H1 (cell line): ENCODE data around the gene ATP2A3. TPM values are rescaled to one million over a fixed set of nuclear protein-coding genes. Genes with fewer than 3 reads are reported as not detected.

ENCODE experiments used
- CTCF ChIA-PET: fragments of 300-600 bp; sonication (Branson Sonifier 250); formaldehyde crosslinking; loops from one replicate; lab custom pipeline; 2021; ENCODE audit not compliant: partially characterized antibody; lab: Charles Lee
- POLR2A ChIA-PET: fragments of 300-600 bp; sonication (Branson Sonifier 250); formaldehyde crosslinking; loops from one replicate; lab custom pipeline; 2021; ENCODE audit warnings: inconsistent platforms; ENCODE audit not compliant: partially characterized antibody; lab: Charles Lee
- DNase-seq, 2 experiments: peaks; one replicate each; pipeline versions ENCODE4 v3.0.0 to v3.0.0-alpha.2; 2010 to 2022; ENCODE audit warnings: low spot score in 2 of 2, low read depth in 1 of 2, mixed read lengths in 1 of 2
- FAIRE-seq: peaks from 2 replicates; lab custom pipeline; 2011; peaks lifted over from hg19 to GRCh38; lab: Jason Lieb, UNC
- H2AFZ ChIP-seq: 2 replicates; pipeline ENCODE4 v1.8.1; 2012; ENCODE audit warnings: low read length, inconsistent platforms
- H2AK5ac ChIP-seq: 2 replicates; pipeline ENCODE4 v1.6.1; 2013; ENCODE audit warnings: low read depth, low read length
- H2BK120ac ChIP-seq: replicated peaks from 2 replicates; pipeline ENCODE3; 2013; ENCODE audit warnings: low read depth, low read length, inconsistent platforms
- H2BK12ac ChIP-seq: 2 replicates; pipeline ENCODE4 v1.6.1; 2013; ENCODE audit warnings: low read depth, low read length
- H2BK15ac ChIP-seq: 2 replicates; pipeline ENCODE4 v1.6.1; 2013; ENCODE audit warnings: low read length
- H2BK20ac ChIP-seq: 2 replicates; pipeline ENCODE4 v1.6.1; 2013; ENCODE audit warnings: low read length
- H2BK5ac ChIP-seq: 2 replicates; pipeline ENCODE4 v1.6.1; 2013; ENCODE audit warnings: low read depth, low read length
- H3K14ac ChIP-seq: 2 replicates; pipeline ENCODE4 v1.6.1; 2013; ENCODE audit warnings: inconsistent platforms; ENCODE audit not compliant: insufficient read length
- H3K18ac ChIP-seq: 2 replicates; pipeline ENCODE4 v1.6.1; 2013; ENCODE audit warnings: low read length; ENCODE audit errors: extremely low read depth
- H3K23ac ChIP-seq: 2 replicates; pipeline ENCODE4 v1.6.1; 2013; ENCODE audit warnings: inconsistent platforms; ENCODE audit not compliant: insufficient read length
- H3K23me2 ChIP-seq: 2 replicates; pipeline ENCODE4 v1.6.1; 2013; ENCODE audit warnings: low read depth, low read length
- H3K27ac ChIP-seq: 2 replicates; pipeline ENCODE4 v1.6.1; 2011; ENCODE audit warnings: low read depth, low read length, inconsistent platforms
- H3K27me3 ChIP-seq, 4 experiments: replicated peaks in 1 of 4; 1 replicate in 1 of 4; 2 replicates in 3 of 4; pipeline versions ENCODE4 v1.6.1 to v1.8.1; 2011 to 2013; ENCODE audit warnings: low read length in 3 of 4, mild to moderate bottlenecking in 3 of 4, inconsistent platforms in 2 of 4, mixed read lengths in 2 of 4, moderate library complexity in 1 of 4; ENCODE audit not compliant: control insufficient read depth in 3 of 4, insufficient read depth in 3 of 4; ENCODE audit errors: extremely low read depth in 1 of 4
- H3K36me3 ChIP-seq, 4 experiments: 2 replicates each; pipeline versions ENCODE4 v1.6.1 to v1.8.1; 2011 to 2013; ENCODE audit warnings: mild to moderate bottlenecking in 4 of 4, low read length in 3 of 4, moderate library complexity in 2 of 4, control low read depth in 1 of 4, inconsistent platforms in 1 of 4; ENCODE audit not compliant: insufficient read depth in 4 of 4, control insufficient read depth in 2 of 4
- H3K4ac ChIP-seq: replicated peaks from 2 replicates; pipeline ENCODE3; 2013; ENCODE audit warnings: low read length, low read depth, mixed read lengths, inconsistent platforms; ENCODE audit not compliant: insufficient read length
- H3K4me1 ChIP-seq, 4 experiments: replicated peaks in 1 of 4; 1 replicate in 1 of 4; 2 replicates in 3 of 4; pipeline versions ENCODE4 v1.6.1 to v1.8.1; 2011 to 2013; ENCODE audit warnings: low read length in 3 of 4, inconsistent platforms in 2 of 4, mixed read lengths in 1 of 4; ENCODE audit not compliant: insufficient read depth in 4 of 4, control insufficient read depth in 3 of 4
- H3K4me2 ChIP-seq, 2 experiments: 2 replicates each; pipeline versions ENCODE4 v1.6.1 to v1.8.1; 2011 to 2013; ENCODE audit warnings: low read depth in 2 of 2, low read length in 2 of 2, control low read depth in 1 of 2, inconsistent platforms in 1 of 2, mild to moderate bottlenecking in 1 of 2; ENCODE audit not compliant: insufficient read depth in 1 of 2
- H3K4me3 ChIP-seq, 4 experiments: fragments of 200-600, 300-600 bp in 1 of 4; sonication (generic), shearing (Covaris generic), sonication (Bioruptor Twin) in 1 of 4; 2 replicates each; pipeline versions ENCODE4 v1.5.1 to v1.8.1; 2011 to 2016; ENCODE audit warnings: low read length in 4 of 4, low read depth in 3 of 4, control low read depth in 2 of 4, inconsistent platforms in 2 of 4, mild to moderate bottlenecking in 2 of 4, mixed read lengths in 1 of 4, moderate library complexity in 1 of 4; ENCODE audit not compliant: insufficient read depth in 2 of 4; ENCODE audit errors: extremely low read depth in 1 of 4
- H3K56ac ChIP-seq: replicated peaks from 2 replicates; pipeline ENCODE3; 2013; ENCODE audit warnings: low read depth, mild to moderate bottlenecking, mixed read lengths, low read length, inconsistent platforms; ENCODE audit not compliant: insufficient read length
- H3K79me1 ChIP-seq: 2 replicates; pipeline ENCODE4 v1.6.1; 2013; ENCODE audit warnings: low read depth, low read length, control low read depth
- H3K79me2 ChIP-seq, 2 experiments: 2 replicates each; pipeline versions ENCODE4 v1.6.1 to v1.8.1; 2012 to 2013; ENCODE audit warnings: low read length in 2 of 2, mild to moderate bottlenecking in 2 of 2, inconsistent platforms in 1 of 2; ENCODE audit not compliant: insufficient read depth in 2 of 2, control insufficient read depth in 1 of 2
- H3K9ac ChIP-seq, 4 experiments: replicated peaks in 1 of 4; 1 replicate in 1 of 4; 2 replicates in 3 of 4; pipeline versions ENCODE4 v1.6.1 to v1.8.1; 2011 to 2013; ENCODE audit warnings: low read depth in 3 of 4, low read length in 3 of 4, control low read depth in 2 of 4, mild to moderate bottlenecking in 2 of 4, moderate library complexity in 2 of 4, inconsistent platforms in 1 of 4; ENCODE audit errors: extremely low read depth in 1 of 4
- H3K9me3 ChIP-seq, 2 experiments: 2 replicates each; pipeline versions ENCODE4 v1.6.1 to v1.8.1; 2012 to 2013; ENCODE audit warnings: mild to moderate bottlenecking in 2 of 2, moderate library complexity in 2 of 2, control low read depth in 1 of 2, inconsistent platforms in 1 of 2, low read depth in 1 of 2, low read length in 1 of 2, mixed read lengths in 1 of 2; ENCODE audit not compliant: insufficient read depth in 2 of 2
- H4K20me1 ChIP-seq, 2 experiments: replicated peaks in 1 of 2; 2 replicates each; pipeline versions ENCODE3 to v1.8.1; 2011 to 2013; ENCODE audit warnings: inconsistent platforms in 2 of 2, low read length in 2 of 2, mild to moderate bottlenecking in 1 of 2; ENCODE audit not compliant: insufficient read depth in 2 of 2, control insufficient read depth in 1 of 2
- H4K5ac ChIP-seq: 2 replicates; pipeline ENCODE4 v1.6.1; 2013; ENCODE audit warnings: low read length, low read depth, mixed read lengths, inconsistent platforms; ENCODE audit not compliant: insufficient read length
- H4K8ac ChIP-seq: 2 replicates; pipeline ENCODE4 v1.8.0; 2013; ENCODE audit warnings: mild to moderate bottlenecking, moderate library complexity, low read length, inconsistent platforms; ENCODE audit not compliant: insufficient read depth; ENCODE audit errors: extremely low read depth
- H4K91ac ChIP-seq: replicated peaks from 2 replicates; pipeline ENCODE3; 2013; ENCODE audit warnings: low read length, mixed read lengths, inconsistent platforms; ENCODE audit not compliant: insufficient read length
- BRCA1 ChIP-seq: IDR thresholded peaks from 2 replicates; pipeline ENCODE4 v1.6.1; 2012; ENCODE audit warnings: low read depth, low read length, improper control_type of control experiment
- NANOG ChIP-seq: IDR thresholded peaks from 2 replicates; pipeline ENCODE4 v1.6.1; 2011; ENCODE audit warnings: low read length, low read depth, mild to moderate bottlenecking, inconsistent platforms; ENCODE audit not compliant: insufficient read depth, poor library complexity, severe bottlenecking
- SAP30 ChIP-seq: fragments of 300-600 bp; sonication (generic); IDR thresholded peaks from 2 replicates; pipeline ENCODE4 v1.7.1; 2012; ENCODE audit warnings: low read length, moderate library complexity, mild to moderate bottlenecking, inconsistent platforms; ENCODE audit not compliant: insufficient read depth, insufficient replicate concordance
- SIN3A ChIP-seq, 2 experiments: IDR thresholded peaks in 1 of 2; conservative IDR thresholded peaks in 1 of 2; 2 replicates each; pipeline ENCODE4 v1.6.1; 2011 to 2012; ENCODE audit warnings: low read length in 2 of 2, improper control_type of control experiment in 1 of 2, low read depth in 1 of 2, mild to moderate bottlenecking in 1 of 2
- SRF ChIP-seq: IDR thresholded peaks from 2 replicates; pipeline ENCODE4 v1.6.1; 2011; ENCODE audit warnings: mild to moderate bottlenecking, low read depth, low read length, moderate library complexity
- TEAD4 ChIP-seq: IDR thresholded peaks from 2 replicates; pipeline ENCODE4 v1.6.1; 2012; ENCODE audit warnings: low read depth, low read length, inconsistent platforms, mixed read lengths
- YY1 ChIP-seq: IDR thresholded peaks from 2 replicates; pipeline ENCODE4 v1.6.1; 2011; ENCODE audit warnings: low read depth, mild to moderate bottlenecking, low read length
- WGBS, 2 experiments: shearing (Covaris generic) in 1 of 2; methylation state at CpG; one replicate each; pipeline versions ENCODE4 v1.1.6 to v1.1.7; 2013 to 2015; ENCODE audit warnings: low lambda C conversion rate in 2 of 2, mixed read lengths in 2 of 2, inconsistent platforms in 1 of 2, low coverage in 1 of 2, missing lambda C conversion rate in 1 of 2; ENCODE audit not compliant: insufficient replicate concordance in 2 of 2, insufficient coverage in 1 of 2, insufficient read length in 1 of 2; ENCODE audit errors: extremely low coverage in 1 of 2, missing lambda C conversion rate in 1 of 2; 5-methylcytosine and 5-hydroxymethylcytosine counted together
- polyA plus RNA-seq, 7 experiments: library from polyadenylated mRNA; depleted of rRNA in 3 of 7; stranded (reverse) in 5 of 7; unstranded in 2 of 7; fragments of >200 nt in 5 of 7; fragments of 200-250 nt in 2 of 7; gene quantifications; 1 replicate in 5 of 7; 2 replicates in 1 of 7; 4 replicates in 1 of 7; pipeline versions ENCODE4 v1.2.1 to v1.2.3, GENCODE V29; 2011 to 2013; ENCODE audit warnings: missing spikeins in 2 of 7, mixed read lengths in 2 of 7
- total RNA-seq: library from RNA; stranded (reverse); fragmentation: NEBNext Ultra II Directional; extraction: Animal tissue kit (Norgen Biotek cat#: 25700); gene quantifications from 2 replicates; pipeline ENCODE4 v1.2.1, GENCODE V29; 2021
- TF ChIP-seq, protein P1 (sequence below): IDR thresholded peaks from 2 replicates; pipeline ENCODE4 v1.6.1; 2012; ENCODE audit warnings: low read length, inconsistent platforms

Gene ATP2A3
- total and polyA plus RNA-seq, 2 of the 8 experiments (the other 6 are each of a cell fraction or from before 2014, with no cell fraction given), result 18.4 to 32.5 TPM

DNA sequence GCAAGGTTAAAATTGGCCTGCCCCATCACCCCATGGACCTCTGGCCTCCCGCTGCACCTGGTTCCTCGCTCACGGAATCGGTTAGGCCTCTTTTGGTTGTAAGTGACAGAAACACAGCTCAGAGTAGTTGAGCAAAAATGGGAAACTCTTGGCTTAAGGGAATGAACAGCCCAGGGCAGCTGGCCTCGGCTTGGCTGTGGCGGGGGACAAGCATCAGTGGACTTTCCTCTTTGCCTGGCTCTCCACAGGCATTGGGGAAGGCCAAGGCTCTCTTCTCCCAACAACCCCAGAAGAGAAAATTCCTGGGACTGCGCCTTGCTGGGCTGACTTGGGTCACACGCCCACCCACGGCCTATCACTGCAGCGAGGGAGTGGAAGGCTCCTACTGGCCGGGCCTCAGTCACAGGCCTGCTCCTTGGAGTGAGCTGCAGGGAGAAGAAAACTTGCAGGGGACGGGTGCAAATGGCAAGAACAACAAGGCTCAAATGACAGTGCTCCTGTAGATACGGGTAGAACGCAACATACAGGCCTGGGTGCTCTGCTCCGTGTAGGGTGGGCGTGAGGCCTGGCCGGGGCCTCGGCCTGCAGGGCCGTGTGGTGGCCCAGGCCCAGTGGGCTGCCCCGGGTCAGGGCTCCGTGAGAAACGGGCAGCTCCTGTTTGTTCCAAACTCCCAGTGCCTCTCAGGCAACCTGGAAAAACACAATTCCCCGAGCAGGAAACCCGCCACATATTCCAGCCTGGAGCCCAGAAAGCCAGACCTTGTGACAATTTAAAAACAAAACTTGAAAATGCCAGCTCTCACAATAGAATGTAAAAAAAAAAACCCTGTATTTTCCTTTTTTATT is 25.0 kb upstream of the ATP2A3 start:
- H3K79me1 ChIP-seq, result no peaks in the 10 kb centered on the region
- no peaks in the 10 kb centered on the region for H3K9me3 ChIP-seq
- no peaks in the 10 kb centered on the region for H3K27me3 ChIP-seq
- no peak overlapping the region for H3K4me3 ChIP-seq
- H4K91ac ChIP-seq, result peak overlapping the region; percentile 5
- no peak overlapping the region for H3K23ac ChIP-seq
- H2BK20ac ChIP-seq, result 0 out of 2 replicates have a peak overlapping the region, but pooled peaks have one; percentile 48
- peak overlapping the region; percentile 60; the same call in 1 of the 2 replicates for H2BK12ac ChIP-seq
- H3K14ac ChIP-seq, result no peak overlapping the region
- H3K27ac ChIP-seq, result no peak overlapping the region
- peak overlapping the region; percentile 72; the same call in 1 of the 2 replicates for H2BK15ac ChIP-seq
- H2AK5ac ChIP-seq, result 0 out of 2 replicates have a peak overlapping the region, but pooled peaks have one; percentile 94
- no peak for FAIRE-seq
- peak overlapping the region; percentile 45; the same call in 1 of the 2 replicates for H2AFZ ChIP-seq
- DNase-seq, result no peak
- H4K20me1 ChIP-seq, result no peaks in the 10 kb centered on the region
- no peak overlapping the region for H3K56ac ChIP-seq
- H3K9ac ChIP-seq, result peak overlapping the region in 1 of 4 experiments; percentile 40; a peak in 1 of 7 replicates
- POLR2A ChIA-PET, result no interaction called here
- WGBS, 2 experiments, result 91% methylated on average over 24 of the region's 24 CpGs; no CpG with 5 or more reads in 1 of the 2 experiments
- no peak overlapping the region for H4K5ac ChIP-seq
- H2BK120ac ChIP-seq, result no peak overlapping the region
- no peak overlapping the region for H3K18ac ChIP-seq
- H3K4ac ChIP-seq, result no peak overlapping the region
- CTCF ChIA-PET, result interaction anchor here (1.0 to 1.9 kb wide), 9 partner anchors 9 to 254 kb away, joined by 3 to 8 read pairs (median 4); no protein-coding TSS in a partner anchor
- H2BK5ac ChIP-seq, result no peak overlapping the region
- no peak overlapping the region for H3K4me2 ChIP-seq
- H3K36me3 ChIP-seq, result no peaks in the 10 kb centered on the region
- peaks cover 0 to 1% (median 0%) of the 10 kb centered on the region in 4 experiments; a peak in 2 of 7 replicates for H3K4me1 ChIP-seq
- no peaks in the 10 kb centered on the region for H3K23me2 ChIP-seq
- no peaks in the 10 kb centered on the region for H3K79me2 ChIP-seq
- H4K8ac ChIP-seq, result no peak overlapping the region; the same call in 1 of the 2 replicates
- no peak for TF ChIP-seq SRF
- TF ChIP-seq NANOG, result no peak
- no peak for TF ChIP-seq BRCA1
- TF ChIP-seq YY1, result no peak
- TF ChIP-seq TEAD4, result no peak
- TF ChIP-seq, protein P1, sequence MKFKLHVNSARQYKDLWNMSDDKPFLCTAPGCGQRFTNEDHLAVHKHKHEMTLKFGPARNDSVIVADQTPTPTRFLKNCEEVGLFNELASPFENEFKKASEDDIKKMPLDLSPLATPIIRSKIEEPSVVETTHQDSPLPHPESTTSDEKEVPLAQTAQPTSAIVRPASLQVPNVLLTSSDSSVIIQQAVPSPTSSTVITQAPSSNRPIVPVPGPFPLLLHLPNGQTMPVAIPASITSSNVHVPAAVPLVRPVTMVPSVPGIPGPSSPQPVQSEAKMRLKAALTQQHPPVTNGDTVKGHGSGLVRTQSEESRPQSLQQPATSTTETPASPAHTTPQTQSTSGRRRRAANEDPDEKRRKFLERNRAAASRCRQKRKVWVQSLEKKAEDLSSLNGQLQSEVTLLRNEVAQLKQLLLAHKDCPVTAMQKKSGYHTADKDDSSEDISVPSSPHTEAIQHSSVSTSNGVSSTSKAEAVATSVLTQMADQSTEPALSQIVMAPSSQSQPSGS, result no peak
- no peak for TF ChIP-seq SAP30
- TF ChIP-seq SIN3A (conservative IDR thresholded peaks at IDR 0.05 in 1 of 2, IDR thresholded peaks at IDR 0.05 in 1 of 2; ENCODE audit: low read depth in 1 of 2, low read length in 2 of 2), result no peak
